Left renal cortex interstitium (tissue), 4 donors: ENCODE measurements around the gene MC5R. TPM values are rescaled to one million over a fixed set of nuclear protein-coding genes. Genes with fewer than 3 reads are reported as not detected.
"Not testable (repeated sequence)": the region's sequence is repeated elsewhere in the genome, so short reads cannot be mapped to it uniquely, and the experiment has no call there.

ENCODE experiments used
- DNase-seq, 4 donors: peaks; one replicate each; pipeline ENCODE4 v3.0.0-alpha.2; 2013; ENCODE audit warnings: low read depth in 4 of 4, low spot score in 2 of 4, missing footprints in 1 of 4
- polyA plus RNA-seq, 4 donors: library from polyadenylated mRNA; unstranded; fragments of 120-200 nt; gene quantifications; one replicate each; pipeline ENCODE4 v1.2.1, GENCODE V29; 2013; ENCODE audit not compliant: insufficient read length in 4 of 4

The MC5R gene
- polyA plus RNA-seq, 4 donors = 0.09 to 0.64 (median 0.14) TPM

GRCh38 chr18:13836559-13836958 lies 12.6 kb downstream of the MC5R start:
- no peak for DNase-seq

- no peak for DNase-seq
Measured at GRCh38 chr18:13849791-13850190, 25.8 kb downstream of the MC5R start.

DNA sequence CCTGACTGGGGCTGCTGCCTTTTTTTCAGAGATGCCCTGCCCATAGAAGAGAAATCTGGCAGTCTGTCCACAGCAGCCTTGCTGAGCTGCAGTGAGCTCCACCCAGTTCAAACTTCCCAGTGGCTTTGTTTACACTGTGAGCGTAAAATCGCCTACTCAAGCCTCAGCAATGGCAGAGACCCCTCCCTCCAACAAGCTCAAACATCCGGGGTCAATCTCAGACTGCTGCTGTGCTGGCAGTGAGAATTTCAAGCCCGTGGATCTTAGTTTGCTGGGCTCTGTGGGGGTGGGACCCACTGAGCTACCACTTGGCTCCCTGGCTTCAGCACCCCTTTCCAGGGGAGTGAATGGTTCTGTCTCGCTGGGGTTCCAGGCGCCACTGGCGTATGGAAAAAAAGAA lies 38.9 kb downstream of the MC5R start:
- not testable (repeated sequence) for DNase-seq

- DNase-seq = no peak
Measured at GRCh38 chr18:13868501-13869271, 44.7 kb downstream of the MC5R start.

DNA sequence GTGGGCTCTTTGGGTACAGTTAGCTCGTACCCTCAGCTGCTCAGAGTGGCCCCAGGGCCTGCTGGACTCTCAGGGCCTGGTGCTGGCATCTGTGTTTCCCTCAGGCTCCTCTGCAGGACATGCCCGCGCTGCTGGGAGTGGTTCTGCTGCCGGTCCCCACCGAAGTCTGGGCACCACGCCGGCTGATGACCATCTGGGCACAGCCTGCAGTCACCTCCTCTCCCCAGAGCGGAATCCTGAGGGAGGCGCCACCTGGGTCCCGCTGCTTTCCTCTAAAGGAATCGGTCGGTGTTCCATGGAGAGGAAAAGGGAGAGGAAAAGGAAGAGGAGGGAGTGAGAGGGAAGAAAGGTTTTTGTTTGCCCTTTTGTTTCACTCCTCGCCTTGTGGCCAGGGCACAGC lies 47.8 kb downstream of the MC5R start:
- DNase-seq = no peak

GRCh38 chr18:13872373-13872772 lies 48.4 kb downstream of the MC5R start:
- DNase-seq = no peak

DNA sequence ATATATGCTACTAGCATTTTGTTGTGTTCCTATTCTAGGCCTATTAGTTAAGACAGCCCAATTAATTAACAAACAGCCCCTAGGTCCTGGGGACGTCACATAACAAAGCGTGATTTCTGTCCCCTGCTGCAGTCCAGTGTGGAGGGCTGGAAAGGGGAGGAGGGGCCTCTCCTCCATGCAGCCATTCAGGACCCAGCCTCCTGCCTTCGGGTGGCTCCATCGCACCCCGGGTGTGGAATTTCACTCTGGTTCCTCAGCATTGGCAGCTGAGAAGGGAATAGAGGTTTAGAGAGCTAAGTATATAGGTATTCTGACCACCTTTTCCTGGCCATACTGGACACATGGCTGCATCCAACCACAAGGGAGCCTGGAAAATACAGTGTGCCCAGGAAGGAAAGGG lies 49.0 kb downstream of the MC5R start:
- DNase-seq = no peak

- no peak for DNase-seq
Measured at GRCh38 chr18:13874558-13874957, 50.6 kb downstream of the MC5R start.

Other genes starting within 250 kb of the MC5R start
- gene FAM210A, start 97.6 kb upstream of the MC5R start, polyA plus RNA-seq = 10 to 100 TPM; 17.3 to 21.9 (median 17.9) TPM
- gene RNMT, start 97.5 kb upstream of the MC5R start, polyA plus RNA-seq = 10 to 100 TPM; 51.5 to 60.5 (median 52.1) TPM
- gene MC2R, start 91.4 kb downstream of the MC5R start, polyA plus RNA-seq = under 1 TPM in 2 of 4 donors, not detected in 2; 0.04 to 0.25 TPM